Body of pancreas (tissue), 4 donors: ENCODE data around the gene HNRNPA3.

ENCODE experiments used
- CTCF ChIP-seq, 7 experiments: fragments of 450-650 bp in 4 of 7; fragments of 200-600 bp in 3 of 7; sonication (generic) in 3 of 7; IDR thresholded peaks; one replicate each; pipeline ENCODE4 v1.5.1; 2016 to 2019; ENCODE audit warnings: antibody characterized with exemption in 7 of 7
- POLR2A ChIP-seq, 3 donors: fragments of 450-650 bp; IDR thresholded peaks; one replicate each; pipeline ENCODE4 v1.6.1; 2016; ENCODE audit warnings: antibody characterized with exemption in 3 of 3, mild to moderate bottlenecking in 2 of 3

GRCh38 chr2:177256695-177257094 lies 44.1 kb downstream of the HNRNPA3 start:
- TF ChIP-seq POLR2A (IDR thresholded peaks at IDR 0.05) (no peak), CTCF (IDR thresholded peaks at IDR 0.05) (no peak)
